MCF 10A (cell line): ENCODE data around the gene DPYD. TPM values are rescaled to one million over a fixed set of nuclear protein-coding genes. Genes with fewer than 3 reads are reported as not detected.

Source experiments
- BruUV-seq: library from RNA; stranded (reverse); fragments of 400-500 nt; replicated peaks from 2 replicates; lab custom pipeline; 2021; lab: Mats Ljungman, UMichigan
- CTCF ChIA-PET: fragments of 300-600 bp; sonication (Branson Sonifier 250); formaldehyde crosslinking; extraction: SDS; loops from one replicate; lab custom pipeline; 2021; ENCODE audit warnings: antibody characterized with exemption, inconsistent platforms; lab: Yijun Ruan, JAX
- POLR2A ChIA-PET: fragments of 300-600, 350-650 bp; sonication (Branson Sonifier 250); formaldehyde crosslinking; extraction: SDS; loops from one replicate; lab custom pipeline; 2020; ENCODE audit warnings: antibody characterized with exemption, inconsistent platforms; lab: Yijun Ruan, JAX
- DNase-seq: peaks from one replicate; pipeline ENCODE4 v3.0.0-alpha.2; 2018; ENCODE audit not compliant: unreplicated experiment
- H3K27ac Mint-ChIP-seq: one replicate; pipeline ENCODE4 v1.8.0; 2022; ENCODE audit warnings: mild to moderate bottlenecking, low read depth, mixed read lengths; ENCODE audit not compliant: unreplicated experiment
- H3K27me3 Mint-ChIP-seq: one replicate; pipeline ENCODE4 v1.8.0; 2022; ENCODE audit warnings: mixed read lengths; ENCODE audit not compliant: insufficient read depth, unreplicated experiment
- H3K36me3 Mint-ChIP-seq: one replicate; pipeline ENCODE4 v1.8.0; 2022; ENCODE audit warnings: mild to moderate bottlenecking, moderate library complexity, mixed read lengths; ENCODE audit not compliant: insufficient read depth, unreplicated experiment
- H3K4me1 Mint-ChIP-seq: one replicate; pipeline ENCODE4 v1.8.0; 2022; ENCODE audit warnings: mixed read lengths; ENCODE audit not compliant: insufficient read depth, unreplicated experiment
- H3K4me3 Mint-ChIP-seq: one replicate; pipeline ENCODE4 v1.8.0; 2022; ENCODE audit warnings: mild to moderate bottlenecking, moderate library complexity, mixed read lengths; ENCODE audit not compliant: unreplicated experiment
- H3K9me3 Mint-ChIP-seq: one replicate; pipeline ENCODE4 v1.8.0; 2022; ENCODE audit warnings: mixed read lengths; ENCODE audit not compliant: unreplicated experiment
- CTCF ChIP-seq: fragments of 200-600 bp; IDR thresholded peaks from one replicate; pipeline ENCODE4 v1.8.0; 2022; ENCODE audit warnings: antibody characterized with exemption, mild to moderate bottlenecking; ENCODE audit not compliant: unreplicated experiment
- intact Hi-C: fragments of 100-400 bp; cut with micrococcal nuclease; formaldehyde crosslinking; loops from 2 replicates; pipeline ENCODE4 v1.14.1; 2022
- total RNA-seq: library from RNA; stranded (reverse); gene quantifications from 2 replicates; pipeline ENCODE4 v1.2.3, GENCODE V29; 2022

DPYD gene
- total RNA-seq, 1 experiment from 2014 or later = 48.2 TPM

GRCh38 chr1:97562081-97562480 lies 358.8 kb downstream of the DPYD start:
- CTCF ChIA-PET = no interaction called here
- DNase-seq = no peak
- no TSS peak for BruUV-seq

DNA sequence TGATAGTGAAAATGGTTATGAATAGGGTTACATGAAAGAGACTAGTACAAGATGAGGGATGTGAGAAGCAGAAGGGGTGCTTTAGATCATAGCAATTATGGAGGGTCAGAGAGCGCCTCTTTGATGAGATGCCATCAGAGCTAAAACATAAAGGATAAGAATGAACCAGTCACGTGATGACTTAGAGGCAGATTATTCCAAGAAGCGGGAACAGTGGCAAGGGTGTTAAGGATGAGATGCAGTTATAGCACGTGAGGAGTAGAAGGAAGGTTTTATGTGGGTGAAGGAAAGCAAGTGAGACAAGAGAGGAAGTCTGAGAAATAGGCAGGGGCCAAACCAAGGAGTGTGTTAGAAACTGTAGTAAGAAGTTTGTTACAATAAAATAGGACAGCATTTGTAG lies 360.1 kb downstream of the DPYD start:
- Mint-ChIP-seq H3K36me3 (peaks cover 8% of the 10 kb centered on the region), H3K4me1 (no peaks in the 10 kb centered on the region), H3K4me3 (no peak overlapping the region), H3K9me3 (no peaks in the 10 kb centered on the region), H3K27ac (no peak overlapping the region), H3K27me3 (no peaks in the 10 kb centered on the region)
- BruUV-seq = no TSS peak
- no peak for DNase-seq
- intact Hi-C loops = no loop called here
- ChIA-PET POLR2A (interaction anchor here (0.6 to 0.7 kb wide), 2 partner anchors 595 to 726 kb away, joined by 4 read pairs; no protein-coding TSS in a partner anchor), CTCF (interaction anchor here (0.7 to 0.9 kb wide), 2 partner anchors 13 to 21 kb away, joined by 3 to 4 read pairs; no protein-coding TSS in a partner anchor)
- TF ChIP-seq CTCF = no peak

More at GRCh38 chr1:97562081-97562480, 358.8 kb downstream of the DPYD start:
- Mint-ChIP-seq H3K4me3 (no peak overlapping the region), H3K27me3 (no peaks in the 10 kb centered on the region), H3K4me1 (no peaks in the 10 kb centered on the region), H3K9me3 (no peaks in the 10 kb centered on the region), H3K36me3 (peaks cover 8% of the 10 kb centered on the region), H3K27ac (no peak overlapping the region)
- intact Hi-C loops = no loop called here
- no peak for TF ChIP-seq CTCF
- POLR2A ChIA-PET = no interaction called here

DNA sequence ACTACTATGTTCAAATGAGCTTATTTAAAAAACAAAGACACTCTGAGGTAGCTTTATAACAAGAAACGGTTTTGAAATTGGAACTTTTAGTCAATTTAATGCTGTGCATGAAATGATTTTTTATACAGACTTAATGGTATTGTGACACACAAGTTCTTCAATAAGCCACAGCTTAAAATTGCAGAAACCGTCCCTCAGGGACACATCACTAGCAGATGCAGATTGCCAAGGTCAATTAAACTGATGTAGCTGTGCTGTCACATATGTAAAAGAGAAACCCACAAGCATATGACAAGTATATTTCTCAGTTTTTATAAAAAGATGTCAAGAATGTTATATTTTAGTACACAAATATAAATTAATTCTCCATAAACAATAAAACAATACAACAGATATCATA lies 366.9 kb downstream of the DPYD start:
- intact Hi-C loops = no loop called here
- BruUV-seq = no TSS peak
- Mint-ChIP-seq H3K27me3 (no peaks in the 10 kb centered on the region), H3K9me3 (no peaks in the 10 kb centered on the region), H3K27ac (no peak overlapping the region), H3K4me1 (no peaks in the 10 kb centered on the region), H3K4me3 (no peak overlapping the region), H3K36me3 (peaks cover 13% of the 10 kb centered on the region)
- ChIA-PET POLR2A (no interaction called here), CTCF (no interaction called here)
- TF ChIP-seq CTCF = no peak
- no peak for DNase-seq

- H3K4me1 Mint-ChIP-seq = no peaks in the 10 kb centered on the region
- H3K27ac Mint-ChIP-seq = no peak overlapping the region
- no peaks in the 10 kb centered on the region for H3K27me3 Mint-ChIP-seq
- BruUV-seq = no TSS peak
- ChIA-PET POLR2A (no interaction called here), CTCF (interaction anchor here (0.7 kb wide), 1 partner anchor 55 kb away, joined by 3 read pairs; no protein-coding TSS in a partner anchor)
- no peak for DNase-seq
- intact Hi-C loops = no loop called here
- H3K36me3 Mint-ChIP-seq = peaks cover 4% of the 10 kb centered on the region
- TF ChIP-seq CTCF = no peak
- no peaks in the 10 kb centered on the region for H3K9me3 Mint-ChIP-seq
- no peak overlapping the region for H3K4me3 Mint-ChIP-seq
These were observed 369.7 kb downstream of the DPYD start for GRCh38 chr1:97551113-97551512.
